ENCODE results near the gene MBP. TPM values are rescaled to one million over a fixed set of nuclear protein-coding genes. Genes with fewer than 3 reads are reported as not detected.

MBP gene
- total RNA-seq, 1 donor from 2014 or later: 2.0 TPM

DNA sequence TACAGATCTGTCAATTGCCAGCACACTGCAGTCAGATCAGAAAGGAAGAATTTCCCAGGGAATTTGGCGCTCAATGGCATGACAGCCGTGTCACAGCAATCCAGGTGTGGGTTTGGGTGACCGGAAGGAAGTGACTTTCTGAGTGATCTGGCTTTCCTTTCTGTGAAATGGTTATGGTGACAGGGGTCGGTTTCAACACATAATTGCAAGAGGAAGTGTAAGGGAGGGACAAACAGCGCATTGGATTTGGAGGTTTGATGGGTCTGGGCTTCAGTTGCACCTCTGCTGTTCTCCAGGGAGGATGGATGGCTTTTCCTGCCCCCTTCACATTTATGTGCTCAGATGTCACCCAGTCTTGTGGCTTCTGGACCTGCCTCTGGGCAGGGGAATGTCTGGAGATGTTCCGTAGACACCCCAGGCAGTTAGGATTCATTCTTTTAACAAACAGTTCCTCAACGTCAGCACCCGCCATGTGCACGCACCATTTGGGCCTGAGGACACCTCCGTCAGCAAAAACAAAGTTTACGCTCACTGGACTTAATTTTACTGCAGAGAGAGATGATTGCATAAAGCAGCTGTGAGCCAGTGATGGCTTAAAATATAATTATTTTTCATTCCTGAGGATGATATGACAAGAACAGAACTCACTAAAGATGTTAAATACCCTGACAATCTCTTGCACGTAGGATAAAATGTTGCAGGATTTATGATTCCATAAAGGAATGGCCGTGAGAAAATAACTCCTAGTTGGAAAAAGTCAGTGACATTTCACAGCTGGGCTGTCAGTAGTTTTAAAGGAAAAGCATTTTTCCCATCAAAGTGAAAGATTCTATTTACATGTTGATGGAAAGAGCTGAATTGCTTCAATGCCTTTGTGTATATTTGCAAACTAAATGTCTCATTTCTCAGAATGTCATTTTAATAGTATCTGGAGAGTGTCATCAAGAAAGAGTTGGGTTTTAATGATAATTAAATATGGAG is 36.9 kb downstream of the MBP start:
- H3K4me1 Mint-ChIP-seq: peaks cover 21% of the 10 kb centered on the region
- no peaks in the 10 kb centered on the region for H3K36me3 Mint-ChIP-seq (ENCODE audit: low read depth)
- TF ChIP-seq, protein P1, sequence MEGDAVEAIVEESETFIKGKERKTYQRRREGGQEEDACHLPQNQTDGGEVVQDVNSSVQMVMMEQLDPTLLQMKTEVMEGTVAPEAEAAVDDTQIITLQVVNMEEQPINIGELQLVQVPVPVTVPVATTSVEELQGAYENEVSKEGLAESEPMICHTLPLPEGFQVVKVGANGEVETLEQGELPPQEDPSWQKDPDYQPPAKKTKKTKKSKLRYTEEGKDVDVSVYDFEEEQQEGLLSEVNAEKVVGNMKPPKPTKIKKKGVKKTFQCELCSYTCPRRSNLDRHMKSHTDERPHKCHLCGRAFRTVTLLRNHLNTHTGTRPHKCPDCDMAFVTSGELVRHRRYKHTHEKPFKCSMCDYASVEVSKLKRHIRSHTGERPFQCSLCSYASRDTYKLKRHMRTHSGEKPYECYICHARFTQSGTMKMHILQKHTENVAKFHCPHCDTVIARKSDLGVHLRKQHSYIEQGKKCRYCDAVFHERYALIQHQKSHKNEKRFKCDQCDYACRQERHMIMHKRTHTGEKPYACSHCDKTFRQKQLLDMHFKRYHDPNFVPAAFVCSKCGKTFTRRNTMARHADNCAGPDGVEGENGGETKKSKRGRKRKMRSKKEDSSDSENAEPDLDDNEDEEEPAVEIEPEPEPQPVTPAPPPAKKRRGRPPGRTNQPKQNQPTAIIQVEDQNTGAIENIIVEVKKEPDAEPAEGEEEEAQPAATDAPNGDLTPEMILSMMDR (conservative IDR thresholded peaks at IDR 0.05): no peak
- no peak overlapping the region for H3K27ac Mint-ChIP-seq (ENCODE audit: unreplicated experiment)
- H3K9me3 Mint-ChIP-seq: no peaks in the 10 kb centered on the region
- peaks cover 16% of the 10 kb centered on the region for H3K27me3 Mint-ChIP-seq (ENCODE audit: low read depth)
- H3K4me3 Mint-ChIP-seq: no peak overlapping the region
- DNase-seq (ENCODE audit: low read depth, low spot score): no peak

DNA sequence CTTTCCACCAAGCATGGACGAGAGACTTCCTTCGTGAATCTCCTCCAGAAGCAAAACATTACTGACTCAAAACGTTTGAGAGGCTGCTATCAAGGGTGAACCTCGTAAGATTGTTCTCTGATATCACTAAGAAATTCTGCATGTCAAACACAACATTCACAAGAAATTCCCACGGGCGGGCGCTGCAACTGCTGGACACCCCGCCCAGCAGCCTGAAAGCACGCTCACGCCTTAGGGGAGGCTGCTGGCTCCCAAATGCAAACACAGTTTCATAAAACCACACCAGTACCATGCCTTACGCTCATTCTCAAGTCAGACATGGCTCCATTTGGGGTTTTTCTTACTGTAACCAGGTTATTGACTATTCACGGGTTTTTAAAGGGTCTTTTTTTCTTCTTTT is 39.0 kb downstream of the MBP start:
- Mint-ChIP-seq H3K9me3 (no peaks in the 10 kb centered on the region), H3K4me3 (no peak overlapping the region), H3K27ac (ENCODE audit: unreplicated experiment) (no peak overlapping the region), H3K4me1 (peaks cover 19% of the 10 kb centered on the region), H3K36me3 (ENCODE audit: low read depth) (no peaks in the 10 kb centered on the region), H3K27me3 (ENCODE audit: low read depth) (peaks cover 20% of the 10 kb centered on the region)
- DNase-seq (ENCODE audit: low read depth, low spot score): no peak
- TF ChIP-seq, protein P1 (conservative IDR thresholded peaks at IDR 0.05): no peak

DNA sequence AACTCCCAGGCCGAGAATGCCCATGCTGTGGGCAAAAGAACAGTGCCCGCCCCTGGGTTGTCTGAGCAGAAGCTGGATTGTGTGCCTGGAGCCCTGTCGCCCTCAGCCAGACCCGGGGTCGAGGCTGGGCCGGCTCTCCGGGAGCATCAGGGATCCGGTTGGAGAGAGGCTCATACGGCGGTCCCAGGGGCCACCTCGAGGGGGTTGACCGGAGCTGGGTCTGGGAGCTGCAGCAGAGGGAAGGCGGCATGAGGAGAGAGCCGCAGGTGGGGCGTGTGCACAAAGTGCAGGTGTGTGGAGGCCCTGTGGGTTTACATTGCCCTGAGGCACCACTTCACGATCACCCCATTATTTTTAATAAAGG is 39.5 kb downstream of the MBP start:
- Mint-ChIP-seq H3K4me3 (no peak overlapping the region), H3K27me3 (ENCODE audit: low read depth) (peaks cover 20% of the 10 kb centered on the region), H3K9me3 (no peaks in the 10 kb centered on the region), H3K36me3 (ENCODE audit: low read depth) (no peaks in the 10 kb centered on the region), H3K27ac (ENCODE audit: unreplicated experiment) (no peak overlapping the region), H3K4me1 (peaks cover 14% of the 10 kb centered on the region)
- TF ChIP-seq, protein P1 (conservative IDR thresholded peaks at IDR 0.05): no peak
- DNase-seq (ENCODE audit: low read depth, low spot score): no peak

DNA sequence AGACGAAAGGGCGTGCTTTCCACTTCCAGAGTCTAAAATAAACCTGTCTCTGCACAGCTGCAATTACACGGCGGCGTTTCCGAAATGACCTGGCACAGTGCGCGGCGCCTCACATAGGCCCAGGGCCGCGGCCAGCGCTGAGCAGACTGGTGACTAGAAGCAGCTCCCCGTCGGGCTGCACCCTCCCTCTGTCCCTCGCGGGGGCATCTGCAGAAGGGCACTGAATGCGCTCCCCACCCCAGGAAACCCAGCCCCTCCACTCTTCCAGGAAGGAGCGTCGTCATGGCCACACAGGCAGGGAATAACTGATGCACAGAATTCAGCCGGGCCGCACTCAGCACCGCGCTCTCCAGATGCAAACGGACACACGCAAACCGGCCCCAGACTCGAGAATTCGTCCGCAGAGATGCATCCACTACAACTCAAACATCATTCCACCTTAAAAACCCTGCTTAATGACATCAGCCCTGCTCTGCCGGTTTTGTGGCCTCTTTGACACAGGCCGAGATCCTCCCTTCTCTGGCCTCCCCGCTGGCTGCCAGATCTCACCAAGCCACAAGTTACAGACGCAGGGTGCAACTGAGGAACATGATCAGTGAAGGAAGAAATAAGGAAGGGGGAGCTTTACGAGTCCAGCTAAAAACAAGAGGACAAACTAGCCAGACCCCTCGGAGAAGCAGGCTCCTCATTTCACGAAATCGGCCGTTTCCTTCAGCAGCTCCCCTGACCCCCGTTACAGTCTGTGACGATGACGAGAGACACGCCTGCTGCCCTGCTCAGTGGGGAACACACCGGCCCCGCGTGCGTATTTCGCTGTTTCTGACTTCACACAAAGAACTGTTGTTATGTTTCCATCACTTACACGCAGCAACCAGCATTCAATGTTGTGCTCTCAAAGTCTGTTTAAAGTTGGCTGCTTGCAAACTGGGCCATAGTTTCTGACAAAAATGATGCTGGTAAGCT is 40.2 kb downstream of the MBP start:
- Mint-ChIP-seq H3K9me3 (no peaks in the 10 kb centered on the region), H3K27me3 (ENCODE audit: low read depth) (peaks cover 19% of the 10 kb centered on the region), H3K36me3 (ENCODE audit: low read depth) (no peaks in the 10 kb centered on the region), H3K27ac (ENCODE audit: unreplicated experiment) (no peak overlapping the region), H3K4me3 (no peak overlapping the region), H3K4me1 (peaks cover 12% of the 10 kb centered on the region)
- no peak for DNase-seq (ENCODE audit: low read depth, low spot score)
- TF ChIP-seq, protein P1 (conservative IDR thresholded peaks at IDR 0.05): no peak

DNA sequence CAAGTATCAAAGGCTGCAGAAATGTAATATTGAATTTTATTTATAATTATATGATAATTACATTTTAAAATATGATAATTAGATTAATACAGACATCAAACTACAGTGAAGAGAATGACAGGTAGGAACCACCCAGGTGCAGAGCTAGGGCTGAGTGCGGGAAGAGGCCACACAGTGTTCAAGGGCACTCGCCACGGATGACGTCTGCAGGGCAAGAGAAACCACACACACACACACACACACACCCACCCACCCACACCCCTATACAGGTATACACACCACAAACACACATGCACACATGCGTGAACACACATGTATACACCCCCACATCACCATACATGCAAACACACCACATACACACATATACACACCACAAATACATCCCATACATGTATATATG is 41.2 kb downstream of the MBP start:
- Mint-ChIP-seq H3K36me3 (ENCODE audit: low read depth) (no peaks in the 10 kb centered on the region), H3K9me3 (no peaks in the 10 kb centered on the region), H3K4me3 (no peak overlapping the region), H3K4me1 (peaks cover 19% of the 10 kb centered on the region), H3K27ac (ENCODE audit: unreplicated experiment) (no peak overlapping the region), H3K27me3 (ENCODE audit: low read depth) (peaks cover 26% of the 10 kb centered on the region)
- no peak for DNase-seq (ENCODE audit: low read depth, low spot score)
- TF ChIP-seq, protein P1 (conservative IDR thresholded peaks at IDR 0.05): no peak
